ENCODE measurements around the gene KCNIP3. TPM values are rescaled to one million over a fixed set of nuclear protein-coding genes. Genes with fewer than 3 reads are reported as not detected.

KCNIP3 gene
- total RNA-seq, 1 donor from 2014 or later, result not detected

DNA sequence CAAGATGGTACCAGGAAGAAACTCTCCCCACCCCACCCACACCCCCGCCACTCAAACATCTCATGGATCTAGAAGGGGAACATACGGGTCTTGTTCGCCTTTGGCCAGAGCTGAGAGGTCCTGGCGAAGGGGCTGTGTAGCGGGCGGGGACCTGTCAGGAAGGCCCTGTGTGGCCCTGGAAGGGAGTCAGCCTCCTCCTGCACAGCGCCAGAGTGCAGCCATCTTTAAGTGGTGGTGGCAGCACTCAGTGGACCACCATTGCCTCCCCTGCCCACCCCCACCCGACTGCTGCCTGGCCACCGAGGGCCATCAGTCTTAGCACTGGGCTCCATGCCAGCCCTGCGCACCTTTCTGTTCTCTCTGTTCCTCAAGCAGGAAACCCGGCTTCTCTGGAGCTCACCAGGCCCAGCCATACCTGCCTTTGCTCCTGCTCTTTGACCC, 93.8 kb downstream of the KCNIP3 start:
- H3K4me3 Mint-ChIP-seq, result no peak overlapping the region
- TF ChIP-seq CTCF (IDR thresholded peaks at IDR 0.05), result no peak
- ChIA-PET POLR2A (no interaction called here), CTCF (no interaction called here)
- intact Hi-C loops (cut with micrococcal nuclease), result no loop called here
- H3K27me3 Mint-ChIP-seq, result peaks cover 8% of the 10 kb centered on the region
- no peaks in the 10 kb centered on the region for H3K4me1 Mint-ChIP-seq
- no peak overlapping the region for H3K27ac Mint-ChIP-seq
- H3K36me3 Mint-ChIP-seq (ENCODE audit: low read depth), result no peaks in the 10 kb centered on the region
- no peaks in the 10 kb centered on the region for H3K9me3 Mint-ChIP-seq
- ATAC-seq (ENCODE audit: low read depth) (no peak), DNase-seq (no peak)

- POLR2A ChIA-PET, result no interaction called here
- intact Hi-C loops (cut with micrococcal nuclease), result no loop called here
- CTCF ChIA-PET, result no interaction called here
- ATAC-seq (ENCODE audit: low read depth), result no peak
- Mint-ChIP-seq H3K4me1 (no peaks in the 10 kb centered on the region), H3K9me3 (no peaks in the 10 kb centered on the region), H3K4me3 (no peak overlapping the region), H3K36me3 (ENCODE audit: low read depth) (no peaks in the 10 kb centered on the region), H3K27ac (no peak overlapping the region), H3K27me3 (peaks cover 3% of the 10 kb centered on the region)
- TF ChIP-seq CTCF (IDR thresholded peaks at IDR 0.05), result no peak
- DNase-seq, result no peak
These were observed 94.6 kb downstream of the KCNIP3 start for GRCh38 chr2:95391641-95392310.

DNA sequence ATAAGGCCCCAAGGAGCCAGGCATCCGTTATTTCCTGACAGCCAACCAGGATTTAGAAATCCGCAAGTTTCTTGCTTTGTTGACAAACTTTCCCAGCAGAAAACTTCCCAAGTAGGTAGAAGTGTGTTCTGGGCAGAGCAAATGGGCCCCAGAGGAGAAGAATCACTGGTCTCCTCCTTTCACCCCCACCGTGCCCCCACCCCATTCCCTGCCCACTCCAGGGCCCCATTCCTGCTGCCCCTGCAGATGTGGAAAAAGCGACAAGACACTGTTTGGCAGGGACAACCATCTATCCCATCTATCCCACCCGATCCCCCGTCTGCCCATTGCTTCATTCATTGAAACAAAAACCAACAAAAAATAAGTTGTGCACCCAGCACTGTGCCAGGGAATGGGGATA, 95.2 kb downstream of the KCNIP3 start:
- peaks cover 3% of the 10 kb centered on the region for H3K27me3 Mint-ChIP-seq
- TF ChIP-seq CTCF (IDR thresholded peaks at IDR 0.05), result no peak
- intact Hi-C loops (cut with micrococcal nuclease), result no loop called here
- DNase-seq, result no peak
- no peaks in the 10 kb centered on the region for H3K9me3 Mint-ChIP-seq
- no peak overlapping the region for H3K4me3 Mint-ChIP-seq
- H3K27ac Mint-ChIP-seq, result no peak overlapping the region
- no peaks in the 10 kb centered on the region for H3K4me1 Mint-ChIP-seq
- ChIA-PET POLR2A (no interaction called here), CTCF (no interaction called here)
- ATAC-seq (ENCODE audit: low read depth), result no peak
- no peaks in the 10 kb centered on the region for H3K36me3 Mint-ChIP-seq (ENCODE audit: low read depth)

GRCh38 chr2:95392730-95393455, 95.7 kb downstream of the KCNIP3 start:
- ChIA-PET CTCF (no interaction called here), POLR2A (no interaction called here)
- no peak overlapping the region for H3K27ac Mint-ChIP-seq

More at GRCh38 chr2:95392730-95393455, 95.7 kb downstream of the KCNIP3 start:
- ATAC-seq (ENCODE audit: low read depth) (no peak), DNase-seq (no peak)
- Mint-ChIP-seq H3K9me3 (no peaks in the 10 kb centered on the region), H3K36me3 (ENCODE audit: low read depth) (no peaks in the 10 kb centered on the region), H3K4me1 (no peaks in the 10 kb centered on the region), H3K27me3 (peaks cover 3% of the 10 kb centered on the region), H3K4me3 (no peak overlapping the region)
- TF ChIP-seq CTCF (IDR thresholded peaks at IDR 0.05), result no peak
- intact Hi-C loops (cut with micrococcal nuclease), result no loop called here
